GM19467 (cell line): ENCODE data around the gene ARHGAP27.
"Not testable (repeated sequence)": the region's sequence is repeated elsewhere in the genome, so short reads cannot be mapped to it uniquely, and the experiment has no call there.

Experiments used
- ATAC-seq: cut with Tn5 transposase; IDR thresholded peaks from one replicate; pipeline ENCODE4 v1.9.1; 2021; ENCODE audit warnings: mild to moderate bottlenecking, moderate library complexity; ENCODE audit not compliant: unreplicated experiment

ARHGAP27 gene

DNA sequence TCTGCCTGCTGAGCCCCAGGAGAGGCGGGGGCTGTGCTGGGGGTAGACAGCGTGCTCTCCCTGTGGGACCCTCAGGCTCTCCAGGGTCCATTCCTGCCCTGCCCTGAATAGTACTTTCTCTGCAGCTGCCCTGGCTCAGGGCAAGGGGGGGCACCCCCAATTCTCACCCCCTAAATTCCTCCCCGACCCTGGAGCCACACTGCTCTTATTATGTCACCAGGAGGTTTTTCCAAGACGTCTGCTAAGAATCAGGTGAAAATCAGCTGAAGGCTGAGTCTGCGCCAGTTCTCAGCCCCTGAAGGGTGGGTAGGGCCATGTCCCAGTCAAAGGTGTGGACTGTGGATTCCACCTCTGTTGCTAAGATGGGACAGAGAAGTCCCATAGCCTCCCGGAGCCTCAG is 66.0 kb downstream of the ARHGAP27 start:
- no peak for ATAC-seq

DNA sequence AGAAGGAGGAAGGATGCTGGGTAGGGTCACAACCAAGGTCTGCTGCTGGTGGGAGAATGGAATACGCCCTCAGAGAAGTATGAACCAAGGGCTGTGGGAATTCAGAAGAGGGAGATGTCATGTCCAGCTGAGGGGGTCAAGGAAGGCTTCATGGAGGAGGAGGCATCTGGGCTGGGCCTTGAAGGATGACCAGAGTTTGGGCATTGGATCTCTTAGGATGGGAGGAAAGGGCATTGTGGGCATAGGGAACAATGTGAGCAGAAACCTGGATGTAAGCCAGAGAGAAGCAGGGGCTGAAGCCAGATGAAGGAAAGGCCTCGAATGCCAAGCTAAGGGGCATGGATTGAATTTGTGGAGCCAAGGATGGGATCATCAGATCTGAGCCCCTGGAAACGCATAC is 66.6 kb downstream of the ARHGAP27 start:
- ATAC-seq: no peak

DNA sequence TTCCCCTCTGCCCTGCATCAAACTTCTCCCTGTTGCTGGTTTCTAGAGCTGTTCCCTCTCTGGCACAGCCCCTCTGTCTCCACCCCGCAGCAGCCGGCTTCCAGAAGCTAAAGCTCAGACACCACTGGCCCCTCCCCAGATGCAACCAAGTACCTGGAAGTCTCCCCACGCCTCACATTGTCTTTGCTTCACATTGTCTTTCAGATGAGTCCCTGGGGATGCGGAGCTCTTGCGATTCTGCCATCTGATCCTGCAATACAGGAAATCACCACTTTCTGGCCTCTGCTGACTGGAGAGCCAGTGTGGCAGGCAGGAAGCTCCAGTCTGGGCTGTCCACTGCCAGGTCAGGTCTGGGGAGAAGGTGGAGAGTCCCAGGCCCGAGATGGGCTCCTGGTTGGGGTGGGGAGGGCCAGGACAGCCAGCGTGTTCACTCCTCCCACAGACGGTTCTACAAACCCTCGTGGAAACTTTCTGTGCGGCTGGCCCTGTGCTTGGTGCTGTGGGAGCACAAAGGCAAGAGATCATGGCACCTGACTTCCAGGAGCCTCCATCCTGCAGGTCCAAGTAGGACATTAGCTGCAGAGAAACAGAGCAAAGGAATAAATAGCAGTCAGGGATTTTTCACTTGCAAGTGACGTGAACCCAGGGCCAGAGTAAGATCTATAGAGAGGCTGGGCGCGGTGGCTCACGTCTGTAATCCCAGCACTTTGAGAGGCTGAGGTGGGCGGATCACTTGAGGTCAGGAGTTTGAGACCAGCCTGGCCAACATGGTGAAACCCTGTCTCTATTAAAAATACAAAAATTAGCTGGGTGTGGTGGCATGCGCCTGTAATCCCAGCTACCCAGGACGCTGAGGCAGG is 67.9 kb downstream of the ARHGAP27 start:
- ATAC-seq: no peak

DNA sequence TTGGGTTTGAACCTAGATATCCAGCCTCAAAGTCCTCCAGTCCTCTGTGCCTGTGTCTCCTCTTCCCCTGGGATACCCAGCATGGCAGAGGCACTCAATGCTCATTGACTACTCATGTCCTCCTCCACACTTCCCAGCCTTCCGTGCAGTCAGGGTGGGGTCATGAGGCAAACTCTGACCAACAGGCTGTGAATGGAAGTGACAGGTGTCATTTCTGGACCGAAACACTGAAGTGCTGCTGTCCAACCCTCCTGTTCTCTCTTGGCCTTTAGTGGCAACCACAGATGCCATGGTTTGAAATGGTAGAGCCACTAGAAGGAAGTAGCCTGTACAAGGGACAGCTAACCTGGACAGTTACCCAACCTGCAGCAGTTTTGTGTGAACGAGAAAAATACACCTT is 69.2 kb downstream of the ARHGAP27 start:
- ATAC-seq: no peak

DNA sequence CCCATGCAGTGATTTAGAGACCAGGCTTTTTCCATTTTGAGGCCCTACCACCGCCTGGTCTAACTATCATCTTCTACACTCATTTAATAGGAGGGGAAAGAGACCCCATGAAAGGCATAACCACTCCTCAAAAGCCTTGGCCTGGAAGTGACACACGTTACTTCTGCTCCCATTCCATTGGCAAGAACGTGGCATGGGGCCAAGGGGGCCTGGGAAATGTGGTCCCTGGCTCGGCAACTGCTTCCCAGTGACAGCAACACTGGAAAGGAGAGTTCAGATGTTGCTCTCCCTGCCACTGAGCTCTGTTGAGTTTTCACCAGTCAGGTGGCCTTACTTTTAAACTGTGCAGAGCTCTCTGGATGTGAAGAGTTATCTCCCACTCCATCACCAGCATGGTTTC is 70.7 kb downstream of the ARHGAP27 start:
- no peak for ATAC-seq

DNA sequence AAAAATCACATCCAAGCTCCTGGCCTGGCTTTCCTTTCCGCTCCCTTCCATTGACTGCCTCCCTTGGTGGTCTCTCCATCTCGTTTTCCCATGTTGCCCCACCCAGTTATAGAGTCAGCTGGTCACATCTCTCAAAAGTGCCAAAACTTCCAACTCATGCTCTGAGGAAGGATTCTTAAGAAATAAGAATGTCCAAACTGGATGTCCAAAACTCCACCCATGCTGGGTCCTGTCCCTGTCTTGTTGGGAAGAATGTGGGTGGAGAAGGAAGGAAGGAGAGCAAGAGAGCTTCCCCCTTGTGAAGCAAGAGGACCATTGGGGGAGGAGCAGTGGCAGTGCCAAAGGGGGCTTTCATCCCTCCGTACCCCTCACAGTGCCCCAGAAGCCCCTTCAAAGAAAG is 71.2 kb downstream of the ARHGAP27 start:
- ATAC-seq: no peak

DNA sequence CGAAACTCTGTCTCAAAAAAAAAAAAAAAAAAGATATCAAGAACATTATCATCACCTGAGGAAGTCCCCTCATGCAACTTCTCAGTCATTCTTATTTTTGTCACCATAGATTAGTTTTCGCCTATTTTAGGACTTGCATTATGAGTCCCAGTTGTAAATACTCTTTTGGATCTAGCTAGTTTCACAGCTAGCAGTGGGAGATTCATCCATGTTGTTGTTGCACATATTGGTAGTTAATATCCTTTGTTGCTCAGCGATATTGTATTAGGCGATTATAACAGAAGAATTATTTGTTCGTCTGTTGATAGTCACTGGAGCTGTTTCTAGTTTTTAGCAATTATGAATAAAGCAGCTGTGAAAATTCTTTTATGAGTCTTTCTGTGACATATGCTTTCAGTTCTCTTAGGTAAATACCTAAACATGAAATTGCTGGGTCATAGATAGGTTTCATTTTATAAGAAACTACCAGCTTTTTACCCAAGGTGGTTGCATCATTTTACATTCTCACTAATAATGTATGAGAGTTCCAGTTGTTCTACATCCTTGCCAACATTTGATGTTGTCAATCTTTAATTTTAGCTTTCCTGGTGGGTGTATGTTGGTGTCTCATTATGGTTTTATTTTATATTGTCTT is 75.2 kb downstream of the ARHGAP27 start:
- ATAC-seq: no peak

DNA sequence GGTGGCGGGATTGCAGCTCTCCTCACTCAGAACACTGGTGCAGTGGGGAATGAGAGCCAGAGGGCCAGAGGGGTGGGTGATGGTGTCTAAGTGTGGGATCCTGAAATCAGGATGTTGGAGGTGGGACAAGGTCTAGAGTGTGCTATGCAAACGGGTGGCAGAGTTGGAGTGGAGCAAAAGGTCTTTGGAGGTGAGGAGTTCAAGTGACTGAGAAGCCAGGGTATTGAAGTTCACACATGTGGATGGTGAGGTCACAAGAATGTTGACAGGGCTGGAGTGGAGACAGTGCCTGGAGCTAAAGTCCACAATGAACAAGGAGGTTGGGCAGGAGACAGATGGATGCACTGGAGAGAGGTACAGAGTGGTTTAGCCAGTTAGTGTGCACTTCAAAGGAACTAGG is 77.6 kb downstream of the ARHGAP27 start:
- no peak for ATAC-seq

DNA sequence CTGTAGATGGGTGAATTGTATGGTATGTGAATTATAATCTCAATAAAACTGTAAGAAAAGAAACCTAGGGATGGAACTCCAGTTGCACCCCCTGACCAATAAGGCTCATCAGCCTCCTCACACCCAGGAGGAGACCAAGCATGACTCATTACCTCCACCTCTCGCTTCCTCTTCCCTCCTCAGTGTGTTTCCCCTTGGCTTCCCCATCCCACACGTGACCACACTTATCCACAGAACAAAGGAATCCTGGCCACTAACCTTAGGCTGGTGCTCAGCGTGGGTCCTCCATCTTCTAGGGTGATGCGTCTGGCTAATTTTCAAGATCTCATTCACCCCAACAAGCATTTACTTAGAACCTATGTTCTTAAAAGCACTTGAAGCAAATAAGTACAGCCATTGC is 79.6 kb downstream of the ARHGAP27 start:
- ATAC-seq: no peak

DNA sequence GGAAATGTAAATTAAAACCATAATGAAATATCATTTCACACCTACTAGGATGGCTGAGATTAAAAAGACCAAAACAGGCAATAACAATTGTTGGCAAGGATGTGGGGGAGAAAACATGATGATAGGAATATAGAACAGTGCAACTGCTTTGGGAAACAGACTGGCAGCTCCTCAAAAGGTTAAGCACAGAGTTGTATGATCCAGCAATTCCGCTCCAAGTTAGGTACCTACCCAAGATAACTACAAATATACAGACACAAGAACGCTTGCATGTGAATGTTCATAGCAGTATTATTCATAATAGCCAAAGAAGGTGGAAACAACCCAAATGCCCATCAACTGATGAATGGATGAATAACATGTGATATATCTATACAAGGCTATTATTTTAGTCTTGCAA is 80.8 kb downstream of the ARHGAP27 start:
- ATAC-seq: no peak

DNA sequence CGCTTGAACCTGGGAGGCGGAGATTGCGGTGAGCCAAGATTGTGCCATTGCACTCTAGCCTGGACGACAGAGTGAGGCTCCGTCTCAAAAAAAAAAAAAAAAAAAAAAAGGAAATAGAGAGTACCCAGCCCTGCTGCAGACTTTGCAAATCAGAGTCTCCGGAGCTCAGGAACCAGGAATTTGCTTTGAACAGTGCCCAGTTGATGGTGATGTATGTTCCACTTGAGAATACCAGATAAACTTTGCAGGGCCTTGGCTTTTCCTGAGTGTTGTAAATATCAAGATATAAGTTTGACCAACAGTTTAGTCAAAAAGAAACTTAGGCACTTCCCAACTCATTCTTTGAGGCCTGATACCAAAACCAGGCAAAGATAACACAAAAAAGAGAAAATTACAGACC is 85.2 kb downstream of the ARHGAP27 start:
- no peak for ATAC-seq

DNA sequence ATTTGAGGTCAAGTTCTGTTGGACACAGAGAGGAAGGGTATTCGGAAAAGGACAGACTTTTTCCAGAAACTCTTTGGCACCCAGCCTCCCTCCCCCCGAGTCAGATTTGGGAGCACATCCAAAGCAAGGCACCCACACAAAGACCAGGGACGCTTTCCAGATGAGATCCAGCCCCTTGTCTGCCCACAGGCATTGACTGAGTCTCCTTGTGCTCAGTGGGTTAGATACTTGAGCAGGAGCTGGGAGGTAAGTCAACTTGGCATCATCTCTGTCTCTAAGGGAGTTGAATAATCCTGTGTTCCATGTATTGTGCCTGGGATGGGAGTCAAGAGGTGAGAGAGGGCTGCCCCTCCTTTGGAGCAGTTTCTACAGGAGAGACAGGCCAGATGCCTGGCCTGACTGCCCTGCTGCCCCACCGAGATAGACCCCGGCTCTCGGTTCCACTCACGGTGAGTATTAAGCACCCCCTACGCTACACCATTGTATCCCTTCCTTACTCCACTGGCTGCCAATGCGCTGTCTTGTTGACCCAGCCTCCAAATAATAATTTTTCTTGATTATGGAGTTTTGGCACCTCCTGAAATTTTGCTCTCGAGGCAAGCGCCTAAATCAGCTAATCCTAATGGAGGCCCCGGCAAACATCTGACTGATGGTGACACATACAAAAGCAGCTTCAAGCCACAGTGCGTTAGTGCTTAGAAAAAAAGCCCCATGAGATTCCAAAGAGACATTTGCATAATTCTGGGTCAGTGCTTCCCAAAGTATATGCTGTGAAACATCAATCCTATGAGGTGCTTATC is 86.3 kb downstream of the ARHGAP27 start:
- ATAC-seq: no peak

DNA sequence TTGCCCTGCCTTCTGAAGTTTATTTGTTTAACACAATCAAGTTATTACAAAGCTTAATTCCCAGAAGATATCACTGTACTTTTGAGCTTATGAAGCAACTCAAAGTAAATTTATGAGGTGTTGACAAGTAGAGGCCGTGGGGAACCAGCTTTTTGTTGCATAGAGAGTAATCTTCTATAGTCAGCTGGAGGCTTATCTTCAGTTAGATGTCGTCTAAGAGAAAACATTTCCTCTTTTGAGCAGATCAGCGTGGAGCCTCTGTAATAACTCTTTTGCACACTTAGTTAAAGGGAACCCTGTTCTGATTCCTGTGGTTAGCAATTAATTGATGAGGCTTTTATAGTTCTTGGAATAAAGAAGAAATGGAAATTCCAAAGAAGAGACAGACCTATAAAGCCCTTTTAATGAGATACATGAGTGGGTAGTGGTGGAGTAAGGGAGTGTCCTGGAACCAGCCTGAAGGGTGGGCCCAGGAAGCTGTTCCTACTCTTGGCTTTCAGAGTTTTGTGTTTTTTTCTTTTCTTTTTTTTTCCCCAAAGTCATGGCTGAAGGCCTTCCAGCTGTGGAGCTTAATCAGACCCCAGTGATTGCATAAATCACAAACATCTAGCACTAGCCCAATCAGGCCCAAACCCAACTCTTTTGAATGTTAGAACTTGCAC is 87.0 kb downstream of the ARHGAP27 start:
- ATAC-seq: no peak

DNA sequence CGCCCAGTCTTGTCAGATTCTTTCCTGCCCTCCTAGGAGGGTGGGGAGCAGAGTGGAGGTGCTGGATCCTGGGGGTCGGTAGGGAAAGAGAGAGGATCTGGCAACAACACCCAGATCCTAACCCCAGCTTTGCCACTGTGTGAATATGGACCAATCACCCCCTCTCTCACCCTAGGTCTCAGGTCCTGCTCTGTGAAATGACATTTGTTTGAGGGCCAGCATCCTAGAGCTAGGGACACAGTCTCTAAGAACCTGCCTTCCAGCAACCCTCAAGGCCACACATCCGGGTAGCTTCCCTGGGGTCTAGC is 87.5 kb downstream of the ARHGAP27 start:
- no peak for ATAC-seq

DNA sequence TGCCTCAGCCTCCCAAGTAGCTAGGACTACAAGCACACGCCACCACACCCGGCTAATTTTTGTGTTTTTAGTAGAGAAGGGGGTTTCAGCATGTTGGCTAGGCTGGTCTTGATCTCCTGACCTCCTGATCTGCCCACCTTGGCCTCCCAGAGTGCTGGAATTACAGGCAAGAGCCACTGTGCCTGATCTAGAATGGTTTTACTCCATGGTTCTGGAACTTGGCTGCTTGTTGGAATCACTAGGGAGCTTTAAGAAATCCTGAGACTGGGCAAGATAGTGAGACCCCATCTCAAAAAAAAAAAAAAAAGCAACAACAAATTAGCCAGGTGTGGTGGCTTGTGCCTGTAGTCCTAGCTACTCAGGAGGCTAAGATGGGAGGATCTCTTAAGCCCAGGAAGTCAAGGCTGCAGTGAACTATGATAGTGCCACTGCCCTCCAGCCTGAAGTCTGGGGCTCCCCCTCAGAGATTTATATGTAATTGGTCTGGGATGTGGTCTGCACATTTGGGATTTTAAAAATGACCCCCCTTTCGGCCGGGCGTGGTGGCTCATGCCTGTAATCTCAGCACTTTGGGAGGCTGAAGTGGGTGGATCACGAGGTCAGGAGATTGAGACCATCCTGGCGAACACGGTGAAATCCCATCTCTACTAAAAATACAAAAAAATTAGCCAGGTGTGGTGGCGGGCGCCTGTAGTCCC is 88.6 kb downstream of the ARHGAP27 start:
- ATAC-seq: not testable (repeated sequence)
